Stimulated activated CD4-positive, alpha-beta T cell treated with anti-CD3 and anti-CD28 coated beads, Interleukin-12 subunit alpha, Interleukin-12 subunit beta, amount 100 ng/mL, for 48 hours (primary cell): Measurements from ENCODE around the gene MBD3L1.

Experiments used
- DNase-seq, 3 donors: peaks; one replicate each; pipeline ENCODE4 v3.0.0-alpha.2; 2020; ENCODE audit warnings: low read depth in 2 of 3, low spot score in 1 of 3

MBD3L1 gene

DNA sequence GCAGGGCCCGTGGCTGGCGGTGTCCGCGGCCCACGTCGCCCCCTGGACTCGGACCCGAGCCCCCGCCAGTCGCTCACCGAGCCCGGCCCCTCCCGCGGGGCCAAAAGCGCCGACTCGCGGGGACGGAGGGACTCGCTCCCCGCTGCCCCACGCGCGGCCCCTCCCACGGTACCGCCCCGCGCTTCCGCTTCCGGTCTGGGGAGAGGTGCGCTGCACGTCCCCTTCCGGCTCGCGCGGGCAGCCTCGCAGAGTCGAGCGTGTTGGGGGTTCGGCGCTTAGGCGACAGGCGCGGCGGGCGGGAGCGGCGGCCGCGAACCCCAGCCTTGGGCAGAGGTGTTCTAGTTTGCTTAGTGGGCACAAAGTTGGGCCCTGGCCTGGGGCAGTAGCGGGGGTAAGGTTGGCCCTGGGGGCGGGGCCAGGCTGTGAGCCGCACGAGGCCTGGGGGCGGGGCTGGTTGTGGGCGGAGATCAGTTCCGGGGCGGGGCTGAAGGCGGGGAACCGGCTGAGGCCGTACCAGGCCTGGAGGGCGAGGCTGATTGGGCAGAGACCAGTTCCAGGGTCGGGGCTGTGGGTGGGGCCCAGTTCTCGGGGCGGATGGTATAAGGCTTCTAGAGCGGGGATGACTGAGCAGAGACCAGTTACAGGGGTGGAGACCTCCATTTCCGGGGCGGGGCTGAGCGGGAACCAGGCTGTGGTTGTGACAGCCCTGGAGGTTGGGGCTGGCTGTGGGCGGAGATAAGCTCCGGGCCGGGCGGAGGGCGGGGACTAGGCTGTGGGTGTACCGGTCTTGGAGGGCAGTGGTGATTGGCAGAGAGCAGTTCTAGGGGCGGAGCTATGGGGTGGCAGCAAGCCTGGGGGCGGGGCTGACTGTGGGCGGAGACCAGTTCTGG lies at the start of gene MBD3L1, which contains the start of gene ZNF558:
Gene MBD3L1 (plus strand): TSS at position 246 of the 890 bp plus-strand sequence. CDS start 10,302 bp downstream, outside the sequence.
Gene ZNF558 (minus strand): TSS at position 173 of the 890 bp plus-strand sequence. CDS start 9,645 bp downstream, outside the sequence.
- DNase-seq: peak; percentile 98 to 99 (median 98)

DNA sequence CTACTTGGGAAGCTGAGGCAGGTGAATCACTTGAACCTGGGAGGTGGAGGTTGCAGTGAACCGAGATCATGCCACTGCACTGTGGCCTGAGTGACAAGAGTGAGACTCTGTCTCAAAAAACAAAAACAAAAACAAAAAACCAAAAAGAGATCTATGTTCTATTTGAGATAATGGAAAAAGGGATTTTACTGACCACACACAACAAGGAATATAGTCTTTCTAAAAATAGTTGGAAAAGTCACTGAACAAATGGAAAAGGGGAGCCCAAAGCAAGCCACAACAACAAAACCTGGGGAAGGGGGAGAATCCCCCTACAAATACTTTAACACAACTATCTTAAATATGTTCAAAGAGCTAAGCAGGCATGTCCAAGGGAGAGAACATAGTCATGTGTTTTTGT lies 37.4 kb upstream of the MBD3L1 start:
- DNase-seq: no peak

DNA sequence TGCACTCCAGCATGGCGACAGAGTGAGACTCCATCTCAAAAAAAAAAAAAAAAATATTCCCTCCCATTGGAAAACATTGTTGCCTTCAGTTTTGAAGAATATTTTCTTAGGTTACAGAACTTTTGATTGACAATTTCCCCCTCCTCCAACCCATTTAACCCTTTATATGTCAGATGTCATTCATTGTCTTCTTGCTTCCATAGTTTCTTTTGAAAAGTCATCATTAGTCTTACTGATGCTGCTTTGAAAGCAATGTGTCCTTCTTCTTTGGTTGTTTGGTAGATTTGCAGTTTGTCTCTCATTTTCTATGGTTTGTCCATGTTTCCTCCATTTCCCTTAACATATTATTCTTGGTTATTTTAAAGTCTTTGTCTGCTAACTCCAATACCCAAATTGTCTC lies 25.5 kb upstream of the MBD3L1 start:
- DNase-seq: no peak

DNA sequence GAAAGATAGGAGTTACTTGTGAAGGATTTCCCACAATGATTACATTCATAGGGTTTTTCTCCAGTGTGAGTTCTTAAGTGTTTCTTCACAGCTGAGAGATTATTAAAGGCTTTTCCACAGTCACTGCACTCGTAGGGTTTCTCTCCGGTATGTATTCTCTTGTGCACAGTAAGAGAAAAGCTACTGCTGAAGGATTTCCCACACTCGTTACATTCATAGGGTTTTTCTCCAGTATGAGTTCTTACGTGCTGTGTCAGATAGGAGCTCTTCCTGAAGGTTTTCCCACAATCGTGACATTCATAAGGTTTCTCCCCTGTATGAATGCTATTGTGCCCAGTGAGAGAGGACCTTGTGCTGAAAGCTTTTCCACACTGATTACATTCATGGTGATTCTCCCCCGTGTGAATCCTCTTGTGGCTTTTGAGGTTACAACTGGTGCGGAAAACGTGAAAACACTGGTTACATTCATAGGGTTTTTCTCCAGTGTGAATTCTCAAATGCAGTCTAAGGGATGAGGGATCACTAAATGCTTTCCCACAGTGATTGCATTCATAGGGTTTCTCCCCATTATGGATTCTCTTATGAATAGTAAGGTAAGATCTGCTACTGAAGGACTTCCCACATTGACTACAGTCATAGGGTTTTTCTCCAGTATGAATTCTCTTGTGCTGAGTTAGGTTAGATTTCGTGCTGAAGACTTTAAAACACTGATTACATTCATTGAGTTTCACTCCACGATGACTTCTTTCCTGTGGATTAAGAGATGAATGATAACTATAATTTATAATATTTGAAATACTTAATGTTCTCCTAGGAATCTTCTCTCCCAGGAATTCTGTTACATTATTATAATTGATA lies 20.6 kb upstream of the MBD3L1 start:
- DNase-seq: no peak

DNA sequence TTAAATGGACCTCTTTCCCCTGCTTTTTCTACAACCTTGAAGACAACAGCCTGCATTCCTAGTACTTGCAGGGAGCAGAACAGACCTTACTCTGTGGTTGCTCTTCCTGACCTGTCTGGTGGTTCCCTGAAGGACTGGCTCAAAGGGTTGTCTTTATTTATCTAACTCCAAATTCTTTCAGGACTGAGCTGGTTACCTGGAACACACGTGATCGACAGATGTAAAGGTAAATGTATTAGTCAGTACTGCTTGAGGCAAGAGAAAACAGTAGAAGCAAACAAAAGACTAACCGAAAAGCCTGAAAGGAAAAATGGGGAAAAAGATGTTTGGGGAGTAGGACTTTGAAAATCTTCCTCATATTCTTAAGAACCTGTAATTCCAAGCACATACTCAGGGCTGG lies 18.0 kb upstream of the MBD3L1 start:
- no peak for DNase-seq

DNA sequence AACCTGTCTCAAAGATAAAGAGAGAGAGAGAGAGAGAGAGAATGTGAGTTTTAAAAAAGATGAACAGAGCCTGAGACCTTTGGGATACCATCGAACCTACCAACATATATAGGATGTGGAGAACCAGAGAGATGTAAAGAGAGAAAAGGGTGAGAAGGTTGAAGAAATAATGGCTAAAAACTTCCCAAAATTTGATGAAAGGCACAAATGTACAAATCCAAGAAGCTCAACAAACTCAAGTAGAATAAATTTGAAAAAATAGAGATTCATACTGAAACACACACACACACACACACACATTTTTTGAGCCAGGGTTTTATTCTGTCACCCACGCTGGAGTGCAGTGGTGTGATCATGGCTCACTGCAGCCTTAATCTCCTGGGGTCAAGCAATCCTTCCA lies 16.4 kb upstream of the MBD3L1 start:
- DNase-seq: no peak

DNA sequence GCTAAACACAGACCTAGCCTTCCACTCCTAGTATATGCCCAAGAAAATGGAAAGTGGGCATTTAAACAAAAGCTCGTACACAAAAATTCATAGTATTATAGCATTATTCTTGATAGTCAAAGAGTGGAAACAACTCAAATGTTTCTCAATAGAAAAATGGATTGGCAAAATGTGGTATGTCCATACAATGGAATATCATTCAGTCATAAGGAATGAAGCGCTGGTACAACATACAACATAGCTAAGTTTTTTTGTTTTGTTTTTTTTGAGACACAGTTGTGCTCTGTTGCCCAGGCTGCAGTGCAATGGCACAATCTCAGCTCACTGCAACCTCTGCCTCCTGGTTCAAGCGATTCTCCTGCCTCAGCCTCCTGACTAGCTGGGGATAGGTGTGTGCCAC lies 11.9 kb upstream of the MBD3L1 start:
- DNase-seq: no peak

DNA sequence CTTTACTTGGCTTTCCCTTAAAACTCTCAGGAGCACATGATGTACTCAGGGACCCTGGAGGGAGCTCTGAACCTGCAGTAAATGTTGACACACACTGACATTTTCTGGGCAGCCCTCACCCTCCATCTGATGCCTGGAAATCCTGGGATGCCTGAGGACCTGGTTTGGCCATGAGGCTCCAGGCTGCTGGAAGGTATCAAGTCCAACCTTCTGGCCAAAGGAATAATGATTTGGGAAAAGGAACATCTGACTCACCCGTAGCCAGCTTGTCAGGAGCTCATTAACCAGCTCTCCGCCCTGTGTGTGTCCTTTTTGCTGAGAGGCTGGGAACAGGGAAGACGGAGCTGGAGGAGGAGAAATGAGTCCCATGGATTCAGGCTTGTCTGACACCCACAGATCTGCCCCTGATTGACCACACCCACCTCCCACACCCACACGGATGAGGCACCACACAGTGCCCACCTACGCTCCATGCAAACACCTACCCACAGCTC lies 10.4 kb upstream of the MBD3L1 start:
- no peak for DNase-seq

DNA sequence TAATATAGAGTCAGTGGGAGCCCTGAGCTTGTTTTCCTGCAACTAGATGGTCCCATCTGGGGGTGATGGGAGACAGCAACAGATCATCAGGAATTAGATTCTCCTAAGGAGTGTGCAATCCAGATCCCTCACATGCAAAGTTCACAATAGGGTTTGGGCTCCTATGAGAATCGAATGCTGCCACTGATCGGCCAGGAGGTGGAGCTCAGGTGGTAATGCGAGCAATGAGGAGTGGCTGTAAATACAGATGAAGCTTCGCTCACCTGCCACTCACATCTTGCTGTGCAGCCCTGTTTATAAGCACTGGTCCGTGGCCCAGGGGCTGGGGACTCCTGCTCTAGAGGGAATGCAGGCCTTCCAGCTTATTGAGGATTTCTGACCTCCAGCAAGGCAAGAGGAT lies 5.8 kb upstream of the MBD3L1 start:
- no peak for DNase-seq

DNA sequence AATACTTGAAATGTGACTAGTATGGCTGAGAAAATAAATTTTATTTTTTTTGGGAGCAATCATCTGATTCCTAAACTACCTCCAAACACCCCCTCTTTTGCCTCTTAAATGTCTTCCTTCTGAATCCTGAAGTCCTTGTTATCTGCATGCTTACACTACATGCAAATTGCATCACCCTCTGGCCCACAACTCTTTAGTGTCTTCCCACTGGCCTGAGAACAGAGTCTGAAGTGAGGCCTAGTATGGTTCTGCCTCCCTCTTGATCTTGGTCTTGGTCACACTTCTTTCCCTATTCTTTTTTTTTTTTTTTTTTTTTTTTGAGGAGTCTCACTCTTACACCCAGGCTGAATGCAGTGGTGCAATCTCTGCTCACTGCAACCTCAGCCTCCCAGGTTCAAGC lies 4.9 kb upstream of the MBD3L1 start:
- DNase-seq: no peak

DNA sequence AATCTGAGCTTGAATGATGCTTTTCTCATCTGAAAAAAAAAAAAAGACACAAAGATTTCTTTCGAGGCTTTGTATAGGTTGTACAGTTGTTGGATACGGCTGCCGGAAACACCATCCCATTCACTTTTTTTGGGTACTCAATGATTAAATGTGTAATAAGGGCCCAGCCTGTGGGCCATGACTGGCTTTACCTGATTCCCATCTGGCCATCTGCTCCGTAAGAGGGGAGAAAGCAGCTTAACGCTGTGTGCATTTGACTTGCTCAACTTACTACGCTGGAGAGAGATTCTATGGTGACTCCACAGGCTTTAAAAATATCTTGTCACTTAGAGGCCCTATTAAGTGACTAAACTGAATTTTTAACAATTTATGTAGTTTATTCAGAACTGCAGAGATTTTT lies 804 bp upstream of the MBD3L1 start:
- DNase-seq: no peak

DNA sequence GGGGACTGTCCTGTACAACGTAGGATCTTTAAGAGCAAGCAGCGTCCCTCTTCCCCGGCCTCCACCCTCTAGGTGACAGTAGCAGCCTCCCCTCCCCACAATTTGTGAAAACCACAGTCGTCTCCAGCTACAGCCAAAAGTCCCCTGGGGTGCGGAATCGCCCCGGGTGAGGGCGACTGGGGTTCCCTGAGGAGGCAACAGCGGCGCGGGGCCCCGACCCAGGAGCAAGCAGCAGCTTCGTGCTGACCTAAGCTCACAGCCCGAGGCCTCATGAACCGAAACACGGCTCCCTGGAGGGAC lies 395 bp upstream of the MBD3L1 start:
- no peak for DNase-seq

DNA sequence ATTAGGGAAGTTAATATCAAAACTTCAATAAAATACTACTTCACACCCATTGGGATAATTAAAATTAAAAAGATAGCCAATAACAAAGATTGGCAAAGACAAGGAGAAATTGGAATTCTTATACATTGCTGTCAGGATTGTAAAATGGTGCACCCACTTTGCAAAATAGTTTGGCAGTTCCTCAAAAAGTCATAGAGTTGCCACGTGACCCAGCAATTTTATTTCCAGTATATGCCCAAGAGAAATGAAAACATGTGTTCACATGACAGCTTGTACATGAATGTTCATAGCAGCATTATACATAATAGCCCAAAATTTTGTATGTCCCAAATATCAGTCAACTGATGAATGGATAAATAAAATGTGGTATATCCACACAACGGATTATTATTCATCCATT lies 3.3 kb downstream of the MBD3L1 start:
- no peak for DNase-seq

DNA sequence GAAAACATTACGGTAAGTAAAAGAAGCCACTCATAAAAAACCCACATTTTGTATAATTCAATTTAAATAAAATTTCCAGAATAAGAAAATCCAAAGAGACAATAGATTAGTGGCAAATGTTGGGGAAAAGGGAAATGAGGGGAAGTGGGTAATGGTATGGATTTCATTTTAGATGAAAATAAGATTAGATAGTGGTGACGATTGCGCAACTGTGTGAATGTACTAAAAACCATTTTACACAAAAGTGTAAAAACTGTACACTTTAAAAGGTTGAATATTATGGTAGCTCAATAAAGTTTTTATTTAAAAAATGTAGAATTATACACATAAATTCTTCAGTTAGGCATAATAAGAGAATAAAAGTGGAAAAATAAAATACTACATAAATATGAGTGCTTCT lies 3.7 kb downstream of the MBD3L1 start:
- no peak for DNase-seq

DNA sequence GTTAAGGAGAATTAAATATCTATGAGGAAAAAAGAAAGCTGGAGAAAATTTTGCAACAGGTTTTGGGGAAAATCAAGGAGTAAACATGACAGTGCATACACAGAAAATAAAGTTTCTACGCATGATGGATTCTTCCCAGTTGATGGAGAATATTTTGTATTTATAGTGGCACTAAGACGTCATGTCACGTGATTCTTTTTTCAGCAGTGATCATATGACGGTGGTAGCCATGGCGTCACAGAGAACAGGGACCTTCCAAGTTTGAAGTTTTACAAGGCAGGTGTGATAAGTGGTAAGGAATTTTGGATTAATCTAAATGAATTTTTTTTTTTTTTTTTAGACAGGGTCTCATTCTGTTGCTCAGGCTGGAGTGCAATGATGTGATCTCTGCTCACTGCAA lies 8.5 kb downstream of the MBD3L1 start:
- no peak for DNase-seq

DNA sequence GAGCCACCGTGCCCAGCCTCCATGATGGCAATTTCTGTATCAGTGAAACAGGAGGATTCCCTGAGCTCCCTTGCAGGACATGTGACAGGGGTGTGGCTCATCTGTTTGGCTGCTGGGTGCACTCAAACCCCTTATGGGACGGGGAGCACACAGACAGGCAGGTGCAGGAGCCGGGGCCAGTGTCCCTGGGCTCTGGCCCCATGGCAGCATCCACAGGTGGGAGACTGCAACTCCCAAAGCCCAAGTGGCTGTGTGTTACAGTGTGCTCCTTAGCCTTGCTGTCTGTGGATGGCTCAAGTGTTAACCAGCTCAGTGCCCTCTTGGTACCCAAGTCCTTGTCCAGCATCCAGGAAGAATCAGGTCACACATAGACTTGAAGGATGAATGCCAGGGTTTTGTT lies 14.6 kb downstream of the MBD3L1 start:
- no peak for DNase-seq

DNA sequence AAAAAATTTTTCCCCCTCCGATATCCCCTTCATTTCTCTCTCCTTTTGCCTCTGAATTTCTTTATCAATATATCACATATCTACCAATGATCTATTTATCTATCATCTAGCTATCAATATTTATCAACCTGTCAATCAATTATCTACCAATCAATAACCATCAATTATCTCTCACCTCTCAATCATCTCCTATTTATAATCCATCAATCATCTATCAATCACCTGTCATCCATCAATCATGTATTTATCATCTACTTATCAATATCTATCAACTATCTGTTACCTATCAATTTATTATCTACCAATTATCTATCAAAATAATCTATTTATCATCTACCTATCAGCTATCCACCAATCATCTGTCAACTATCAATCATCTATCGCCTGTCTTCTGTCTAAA lies 17.1 kb downstream of the MBD3L1 start:
- DNase-seq: no peak

DNA sequence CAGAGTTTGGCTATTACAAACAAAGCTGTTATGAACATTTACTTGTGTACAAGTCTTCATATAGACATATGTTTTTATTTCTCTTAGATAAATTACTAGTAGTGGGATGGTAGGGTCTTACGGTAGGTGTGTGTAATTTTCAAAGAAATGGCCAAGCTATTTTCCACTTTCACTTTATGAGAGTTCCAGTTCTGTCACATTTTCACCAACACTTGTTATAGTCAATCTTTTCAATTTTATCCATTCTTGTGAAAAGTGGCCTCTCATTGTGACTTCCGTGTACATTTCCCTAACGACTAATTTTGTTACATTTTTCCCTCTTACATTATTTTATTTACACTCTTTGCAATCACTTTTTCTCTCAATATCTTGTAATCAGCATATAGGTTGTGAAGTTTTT lies 18.3 kb downstream of the MBD3L1 start:
- DNase-seq: no peak

DNA sequence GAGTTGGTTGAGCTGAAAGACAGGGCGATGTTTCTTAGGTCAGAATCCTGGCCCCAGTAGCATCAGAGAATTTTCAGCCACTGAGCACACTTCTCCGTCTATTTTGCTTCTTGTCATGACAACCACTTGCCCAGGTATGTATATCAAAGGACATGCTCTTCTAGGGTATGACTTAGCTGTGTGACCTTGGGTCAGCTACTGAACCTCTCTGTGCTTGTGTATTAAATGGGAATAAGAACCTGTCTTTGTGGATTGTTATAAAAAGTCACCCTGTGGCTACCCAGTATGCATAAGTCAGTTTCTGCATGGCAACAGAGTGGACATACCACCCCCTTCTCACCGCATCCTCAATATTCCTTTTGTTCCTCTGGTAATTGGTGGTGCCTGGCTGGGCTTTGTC lies 26.1 kb downstream of the MBD3L1 start:
- DNase-seq: no peak

DNA sequence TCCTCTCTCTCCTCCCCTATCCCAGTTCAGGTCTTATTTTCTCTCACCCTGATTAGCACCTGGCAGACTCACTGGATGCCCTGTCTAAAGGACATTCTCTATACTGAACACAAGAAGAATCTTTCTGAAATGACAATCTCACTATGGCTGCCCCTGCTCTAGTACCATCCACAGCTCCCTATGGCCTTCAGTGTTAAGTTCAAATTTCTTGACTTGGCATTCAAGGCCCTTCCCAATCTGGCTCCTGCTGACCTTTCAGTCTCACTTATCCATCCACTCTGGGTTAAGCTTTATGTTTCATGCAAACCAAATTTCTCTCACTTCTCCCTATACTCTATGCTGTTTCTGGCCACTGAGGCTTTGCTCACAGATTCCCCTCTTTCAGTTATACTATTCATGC lies 34.2 kb downstream of the MBD3L1 start:
- no peak for DNase-seq

DNA sequence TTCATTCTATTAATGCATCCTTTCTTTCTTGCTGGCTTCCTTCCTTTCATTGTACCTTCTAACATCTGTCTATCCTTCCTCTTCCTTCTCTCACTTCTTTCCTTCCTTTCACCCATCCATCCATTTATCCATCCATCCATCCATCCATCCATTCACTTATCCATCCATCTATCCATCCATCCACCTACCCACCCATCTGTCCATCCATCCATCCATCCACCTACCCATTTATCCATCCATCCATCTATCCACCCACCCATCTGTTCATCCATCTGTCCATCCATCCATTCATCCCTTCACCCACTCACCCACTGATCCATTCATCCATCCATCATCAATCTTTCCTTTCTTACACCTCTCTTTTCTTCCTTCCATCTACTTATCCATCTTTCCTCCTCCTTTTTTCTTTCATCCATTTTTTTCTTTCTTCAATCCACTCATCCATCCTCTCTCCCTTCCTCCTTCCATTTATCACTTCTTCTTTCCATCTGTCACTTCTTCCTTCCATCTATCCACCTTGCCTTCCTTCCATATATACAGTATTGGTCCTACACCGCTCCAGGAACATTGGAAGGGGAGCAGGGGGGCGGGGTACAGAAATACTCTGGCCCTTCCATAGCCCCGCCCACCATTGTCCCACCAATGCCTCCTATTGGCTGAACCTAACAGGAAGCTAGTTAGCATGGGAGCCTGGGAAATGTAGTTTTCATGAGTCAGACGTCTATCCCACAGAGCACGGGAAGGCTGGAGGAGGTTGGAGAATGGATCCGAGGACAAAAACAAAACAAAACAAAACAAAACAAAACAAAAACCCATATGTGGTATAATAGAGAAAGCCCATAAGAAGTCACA lies 45.9 kb downstream of the MBD3L1 start:
- no peak for DNase-seq
